ENCODE data around the gene TBC1D5.

DNA sequence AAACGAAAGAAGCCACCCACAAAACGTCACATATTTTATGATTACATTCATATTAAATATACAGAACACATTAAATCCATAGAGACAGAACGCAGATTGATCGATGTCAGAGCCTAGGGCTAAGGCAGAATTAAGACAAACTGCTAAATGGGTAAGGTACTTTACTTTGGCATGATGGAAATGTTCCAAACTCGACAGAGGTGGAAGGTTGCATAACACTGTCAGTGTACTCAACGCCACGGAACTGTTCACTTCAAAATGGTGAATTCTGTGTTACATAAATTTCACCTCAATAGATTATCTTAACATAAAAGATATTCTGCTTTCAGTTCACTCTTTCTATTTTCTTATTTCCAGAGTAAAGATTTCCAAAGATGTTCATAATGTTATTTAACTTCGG lies 158.4 kb downstream of the TBC1D5 start:
- TF ChIP-seq, protein P1, sequence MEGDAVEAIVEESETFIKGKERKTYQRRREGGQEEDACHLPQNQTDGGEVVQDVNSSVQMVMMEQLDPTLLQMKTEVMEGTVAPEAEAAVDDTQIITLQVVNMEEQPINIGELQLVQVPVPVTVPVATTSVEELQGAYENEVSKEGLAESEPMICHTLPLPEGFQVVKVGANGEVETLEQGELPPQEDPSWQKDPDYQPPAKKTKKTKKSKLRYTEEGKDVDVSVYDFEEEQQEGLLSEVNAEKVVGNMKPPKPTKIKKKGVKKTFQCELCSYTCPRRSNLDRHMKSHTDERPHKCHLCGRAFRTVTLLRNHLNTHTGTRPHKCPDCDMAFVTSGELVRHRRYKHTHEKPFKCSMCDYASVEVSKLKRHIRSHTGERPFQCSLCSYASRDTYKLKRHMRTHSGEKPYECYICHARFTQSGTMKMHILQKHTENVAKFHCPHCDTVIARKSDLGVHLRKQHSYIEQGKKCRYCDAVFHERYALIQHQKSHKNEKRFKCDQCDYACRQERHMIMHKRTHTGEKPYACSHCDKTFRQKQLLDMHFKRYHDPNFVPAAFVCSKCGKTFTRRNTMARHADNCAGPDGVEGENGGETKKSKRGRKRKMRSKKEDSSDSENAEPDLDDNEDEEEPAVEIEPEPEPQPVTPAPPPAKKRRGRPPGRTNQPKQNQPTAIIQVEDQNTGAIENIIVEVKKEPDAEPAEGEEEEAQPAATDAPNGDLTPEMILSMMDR (IDR thresholded peaks at IDR 0.05; ENCODE audit: low read depth, low read length, poor library complexity, severe bottlenecking), result no peak
- no peak for TF ChIP-seq EZH2phosphoT487 (IDR thresholded peaks at IDR 0.05; ENCODE audit: borderline replicate concordance, low read length)
